GM19328 (cell line): ENCODE data around the gene CD82.
"Not testable (repeated sequence)": the region's sequence is repeated elsewhere in the genome, so short reads cannot be mapped to it uniquely, and the experiment has no call there.

Experiments
- ATAC-seq: cut with Tn5 transposase; IDR thresholded peaks from one replicate; pipeline ENCODE4 v1.9.1; 2021; ENCODE audit warnings: mild to moderate bottlenecking, moderate library complexity; ENCODE audit not compliant: unreplicated experiment

The CD82 gene

DNA sequence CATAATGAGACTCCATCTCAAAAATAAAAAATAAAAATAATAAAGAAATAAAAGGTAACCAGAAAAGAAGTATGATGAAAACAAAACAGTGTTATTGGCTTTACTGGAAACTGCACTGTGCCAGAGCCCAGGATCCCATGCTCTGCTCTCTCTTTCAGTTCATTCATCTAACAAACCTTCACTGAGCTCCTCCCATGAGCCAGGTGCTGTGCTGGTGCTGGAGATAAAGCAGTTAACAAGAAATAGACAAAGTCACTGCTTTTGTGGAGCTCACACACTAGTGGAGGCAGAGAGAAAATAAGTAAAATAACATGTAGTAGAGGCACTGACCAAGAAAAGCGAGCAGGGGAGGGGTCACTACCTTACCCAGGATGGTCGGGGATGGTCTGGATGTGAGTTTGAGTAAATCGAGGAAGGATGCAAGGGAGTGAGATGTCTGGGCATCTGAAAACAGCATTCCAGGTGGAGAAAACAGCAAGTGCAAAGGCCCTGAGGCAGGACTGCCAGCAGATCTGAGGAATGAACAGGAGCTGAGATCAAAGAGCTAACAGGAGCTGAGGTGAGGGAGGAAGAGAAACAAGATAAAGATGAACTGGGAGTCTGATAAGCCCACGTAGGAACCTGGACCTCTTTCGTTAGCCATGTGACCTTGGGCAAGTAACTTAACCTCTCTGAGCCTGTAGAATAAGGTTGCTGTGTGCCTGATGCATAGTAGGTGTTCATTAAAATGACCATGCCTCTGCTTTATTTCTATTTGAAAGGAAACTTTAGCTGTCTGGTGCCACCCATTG lies 31.3 kb upstream of the CD82 start:
- ATAC-seq: no peak

DNA sequence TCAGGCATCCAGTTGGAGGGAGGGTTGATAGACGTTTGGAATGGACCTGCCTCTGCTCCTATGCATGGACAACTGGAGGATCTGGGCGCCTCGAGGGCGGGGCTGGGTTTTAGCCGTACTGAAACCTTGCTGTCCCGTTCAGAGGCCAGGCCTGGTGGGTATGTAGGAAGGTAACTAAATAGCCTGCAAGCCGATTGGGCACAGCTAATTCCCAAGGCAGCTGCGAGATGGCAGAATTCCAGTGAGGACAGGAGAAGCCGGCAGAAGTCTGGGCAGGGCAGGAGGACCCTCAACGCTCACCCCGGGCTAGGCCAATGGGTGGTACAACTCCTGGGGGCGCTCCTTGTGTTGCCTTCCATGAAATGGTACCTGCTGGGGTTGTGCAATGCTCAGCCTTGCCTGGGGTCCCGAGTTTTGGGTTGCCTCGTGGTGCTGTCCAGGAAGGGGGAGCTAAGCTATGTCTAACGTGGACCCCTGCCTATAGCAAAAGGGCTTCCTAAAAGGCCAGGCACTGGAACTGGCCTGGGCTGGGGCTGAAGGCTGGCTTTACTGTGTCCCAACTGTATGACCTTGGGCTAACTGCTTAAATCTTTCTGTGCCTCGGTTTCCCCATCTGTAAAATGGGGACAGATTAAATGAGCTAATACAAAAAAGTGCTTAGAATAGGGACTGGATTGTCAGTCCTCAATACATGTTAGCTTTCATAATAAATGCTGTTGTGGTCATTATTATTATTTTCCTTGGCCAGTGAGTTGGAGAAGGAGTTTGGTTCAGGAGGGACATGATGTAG lies 30.1 kb upstream of the CD82 start:
- ATAC-seq: no peak

DNA sequence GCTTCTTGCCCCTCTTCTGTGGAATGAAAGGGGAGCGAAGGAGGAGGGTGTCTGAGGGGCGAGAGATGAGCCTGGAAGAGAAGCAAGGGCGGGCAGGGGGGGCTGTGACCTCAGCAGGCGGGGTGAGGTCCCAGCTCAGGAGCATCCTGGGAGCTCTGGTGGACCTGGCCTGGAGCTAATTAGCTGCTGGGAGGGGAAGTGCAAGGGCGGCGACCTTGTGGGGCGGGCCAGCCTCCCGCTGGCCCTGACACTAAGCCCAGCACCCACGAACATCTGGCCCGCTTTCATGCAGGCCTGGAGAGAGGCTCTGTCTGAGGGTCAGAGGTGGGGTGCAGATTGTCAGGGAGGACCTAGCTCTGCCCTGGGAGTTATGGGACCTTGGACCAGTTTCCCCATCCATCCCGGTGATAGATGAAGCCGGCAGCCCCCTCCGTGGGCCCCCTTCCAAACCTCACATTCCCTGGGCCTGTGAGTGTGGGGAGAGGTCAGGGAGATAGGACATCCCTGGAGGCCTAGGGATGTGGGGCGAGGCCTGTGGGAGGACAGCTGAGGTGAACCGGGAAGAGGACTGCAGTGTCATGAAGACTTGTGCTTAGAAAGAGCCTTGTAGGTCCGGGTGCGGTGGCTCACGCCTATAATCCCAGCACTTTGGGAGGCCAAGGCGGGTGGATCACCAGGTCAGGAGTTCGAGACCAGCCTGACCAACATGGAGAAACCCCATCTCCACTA lies 28.5 kb upstream of the CD82 start:
- ATAC-seq: no peak

DNA sequence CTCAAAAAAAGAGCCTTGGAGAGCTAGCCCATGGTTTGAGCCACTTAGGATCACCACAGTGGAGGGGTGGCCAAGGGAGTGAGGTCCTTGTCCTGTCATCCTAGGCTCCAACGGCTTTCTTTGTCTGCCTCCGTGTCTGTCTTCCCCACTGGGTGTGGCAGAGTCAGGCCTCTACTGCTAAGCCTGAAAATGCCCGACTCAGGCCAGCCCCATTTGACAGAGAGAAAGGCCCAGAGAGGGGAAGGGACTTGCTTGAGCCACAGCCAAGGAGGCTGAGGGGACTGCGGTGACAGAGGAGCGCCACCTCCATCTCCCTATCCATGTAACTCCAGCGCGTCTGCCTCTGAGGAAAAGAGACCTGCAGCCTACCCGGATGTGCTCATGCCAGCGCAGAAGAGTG lies 27.8 kb upstream of the CD82 start:
- no peak for ATAC-seq

DNA sequence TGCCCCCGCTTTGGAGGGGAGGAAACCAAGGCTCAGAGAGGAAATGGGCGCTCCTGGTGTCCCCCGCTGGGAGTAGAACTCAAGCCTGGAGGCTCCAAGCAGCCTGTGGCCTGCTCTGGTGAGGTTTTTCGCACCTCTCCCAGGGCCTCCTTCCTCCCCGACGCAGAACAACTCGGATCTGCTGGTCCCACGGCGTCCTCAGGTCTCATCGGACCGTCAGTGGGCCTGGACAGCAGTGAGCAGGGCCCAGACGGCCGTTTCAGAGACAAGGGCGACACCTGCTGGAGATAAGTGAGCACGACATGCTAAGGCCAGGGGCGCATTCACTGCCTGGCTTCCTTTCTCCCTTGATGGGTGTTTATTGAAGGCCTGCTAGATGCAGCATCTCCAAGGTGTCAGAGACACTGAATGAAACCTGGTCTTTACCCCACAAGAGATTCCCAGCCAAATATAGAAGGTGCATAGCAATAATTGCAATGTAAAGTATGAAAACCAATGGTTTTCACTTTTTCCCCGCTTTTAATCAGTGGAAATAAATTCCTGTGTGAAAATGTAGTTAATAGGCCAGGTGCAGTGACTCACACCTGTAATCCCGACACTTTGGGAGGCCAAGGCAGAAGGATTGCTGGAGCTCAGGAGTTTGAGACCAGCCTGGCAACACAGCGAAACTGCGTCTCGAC lies 26.9 kb upstream of the CD82 start:
- ATAC-seq: no peak

DNA sequence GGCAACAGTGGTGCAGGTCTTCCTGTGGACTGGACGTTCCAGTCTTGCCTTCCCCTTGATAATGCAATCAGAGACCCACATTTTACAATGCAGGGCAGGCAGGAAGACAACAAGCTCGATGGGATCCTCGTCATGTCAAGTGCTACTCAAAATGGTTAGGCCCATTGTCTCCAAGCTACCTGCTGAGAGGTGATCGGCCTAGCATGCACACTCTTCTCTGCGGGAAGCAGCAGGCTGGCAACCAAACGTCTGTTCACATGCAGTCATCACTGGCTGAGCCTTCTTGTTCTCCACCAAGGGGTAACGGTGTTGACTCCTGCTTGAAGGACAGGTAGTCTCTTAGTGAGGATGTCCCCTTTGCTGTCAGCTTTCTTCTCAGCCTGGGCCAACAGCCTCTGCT lies 25.5 kb upstream of the CD82 start:
- ATAC-seq: no peak

DNA sequence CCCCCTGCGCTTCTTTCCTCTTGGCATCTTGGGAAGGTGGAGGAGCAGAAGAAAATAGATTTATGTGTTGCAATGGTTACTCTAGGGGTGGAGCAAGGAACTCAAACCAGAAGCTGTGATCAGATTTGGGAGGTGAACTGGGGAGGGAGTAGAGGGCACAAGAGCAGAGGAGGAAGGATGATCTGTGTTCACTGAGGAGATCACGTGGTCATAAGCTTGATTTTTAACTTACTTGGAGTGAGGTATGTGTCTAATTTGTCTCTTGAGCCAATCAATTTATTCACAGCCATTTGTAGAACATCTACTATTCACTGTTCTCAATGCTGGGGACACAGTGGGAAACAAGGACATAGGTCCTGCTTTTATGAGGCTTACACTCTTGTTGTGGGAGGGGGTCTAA lies 24.8 kb upstream of the CD82 start:
- ATAC-seq: no peak

DNA sequence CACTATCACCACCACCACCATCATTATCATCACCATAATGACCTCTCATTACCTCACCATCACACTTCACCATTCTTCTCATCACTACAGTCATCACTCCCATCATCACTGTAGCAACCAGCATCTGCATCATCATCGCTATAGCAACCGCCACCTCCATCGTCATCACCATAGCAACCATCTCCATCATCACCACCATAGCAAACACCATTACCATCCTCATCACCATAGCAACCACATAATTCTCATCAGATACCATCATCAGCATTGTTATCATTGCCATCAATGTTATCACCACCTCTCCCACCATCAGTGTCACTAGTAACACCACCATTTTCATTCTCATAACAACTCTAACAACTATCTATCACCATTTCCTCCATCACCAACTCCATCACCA lies 23.1 kb upstream of the CD82 start:
- no peak for ATAC-seq

DNA sequence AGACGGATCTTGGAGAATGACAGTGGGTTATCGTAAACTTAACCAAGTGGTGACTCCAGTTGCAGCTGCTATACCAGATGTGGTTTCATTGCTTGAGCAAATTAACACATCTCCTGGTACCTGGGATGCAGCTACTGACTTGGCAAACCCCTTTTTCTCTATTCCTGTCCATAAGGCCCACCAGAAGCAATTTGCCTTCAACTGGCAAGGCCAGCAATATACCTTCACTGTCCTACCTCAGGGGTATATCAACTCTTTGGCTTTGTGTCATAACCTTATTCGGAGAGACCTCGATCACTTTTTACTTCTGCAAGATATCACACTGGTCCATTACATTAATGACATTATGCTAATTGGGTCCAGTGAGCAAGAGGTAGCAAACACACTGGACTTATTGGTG lies 18.5 kb upstream of the CD82 start:
- ATAC-seq: not testable (repeated sequence)

DNA sequence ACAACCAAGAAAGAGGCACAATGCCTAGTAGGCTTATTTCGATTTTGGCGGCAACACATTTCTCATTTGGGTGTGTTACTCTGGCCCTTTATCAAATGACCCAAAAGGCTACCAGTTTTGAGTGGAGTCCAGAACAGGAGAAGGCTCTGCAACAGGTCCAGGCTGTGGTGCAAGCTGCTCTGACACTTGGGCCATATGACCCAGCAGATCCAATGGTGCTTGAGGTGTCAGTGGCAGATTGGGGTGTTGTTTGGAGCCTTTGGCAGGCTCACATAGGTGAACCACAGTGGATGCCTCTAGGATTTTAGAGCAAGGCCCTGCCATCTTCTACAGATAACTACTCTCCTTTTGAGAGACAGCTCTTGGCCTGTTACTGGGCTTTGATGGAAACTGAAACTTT lies 17.9 kb upstream of the CD82 start:
- not testable (repeated sequence) for ATAC-seq

DNA sequence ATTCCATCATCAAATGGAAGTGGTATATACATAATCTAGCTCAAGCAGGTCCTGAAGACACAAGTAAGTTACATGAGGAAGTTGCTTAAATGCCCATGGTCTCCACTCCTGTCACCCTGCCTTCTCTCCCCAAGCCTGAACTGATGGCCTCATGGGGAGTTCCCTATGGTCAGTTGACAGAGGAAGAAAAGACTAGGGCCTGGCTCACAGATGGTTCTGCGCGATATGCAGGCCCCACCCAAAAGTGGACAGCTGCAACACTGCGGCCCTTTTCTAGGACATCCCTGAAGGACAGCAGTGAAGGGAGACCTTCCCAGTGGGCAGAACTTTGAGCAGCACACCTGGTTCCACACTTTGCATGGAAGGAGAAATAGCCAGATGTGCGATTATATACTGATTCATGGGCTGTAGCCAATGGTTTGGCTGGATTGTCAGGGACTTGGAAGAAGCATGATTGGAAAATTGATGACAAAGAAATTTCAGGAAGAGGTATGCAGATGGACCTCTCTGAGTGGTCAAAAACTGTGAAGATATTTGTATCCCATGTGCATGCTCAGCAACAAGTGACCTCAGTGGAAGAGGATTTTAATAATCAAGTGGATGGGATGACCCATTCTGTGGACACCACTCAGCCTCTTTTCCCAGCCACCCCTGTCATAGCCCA lies 17.3 kb upstream of the CD82 start:
- ATAC-seq: no peak

DNA sequence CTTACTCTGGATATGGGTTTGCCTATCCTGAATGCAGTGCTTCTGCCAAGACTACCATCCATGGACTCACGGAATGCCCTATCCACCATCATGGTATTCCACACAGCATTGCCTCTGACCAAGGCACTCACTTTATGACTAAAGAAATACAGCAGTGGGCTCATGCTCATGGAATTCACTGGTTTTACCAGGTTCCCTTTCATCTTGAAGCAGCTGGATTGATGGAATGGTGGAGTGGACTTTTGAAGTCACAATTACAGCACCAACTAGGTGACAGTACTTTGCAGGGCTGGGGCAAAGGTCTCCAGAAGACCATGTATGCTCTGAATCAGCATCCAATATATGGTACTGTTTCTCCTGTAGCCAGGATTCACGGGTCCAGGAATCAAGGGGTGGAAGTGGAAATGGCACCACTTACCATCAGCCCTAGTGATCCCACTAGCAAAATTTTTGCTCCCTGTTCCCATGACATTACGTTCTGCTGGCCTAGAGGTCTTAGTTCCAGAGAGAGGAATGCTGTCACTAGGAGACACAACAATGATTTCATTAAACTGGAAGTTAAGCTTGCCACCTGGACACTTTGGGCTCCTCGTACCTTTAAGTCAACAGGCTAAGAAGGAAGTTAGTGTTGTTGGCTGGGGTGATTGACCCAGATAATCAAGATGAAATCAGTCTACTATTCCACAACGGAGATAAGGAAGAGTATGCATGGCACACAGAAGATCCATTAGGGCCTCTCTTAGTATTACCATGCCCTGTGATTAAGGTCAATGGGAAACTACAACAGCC lies 16.3 kb upstream of the CD82 start:
- not testable (repeated sequence) for ATAC-seq

DNA sequence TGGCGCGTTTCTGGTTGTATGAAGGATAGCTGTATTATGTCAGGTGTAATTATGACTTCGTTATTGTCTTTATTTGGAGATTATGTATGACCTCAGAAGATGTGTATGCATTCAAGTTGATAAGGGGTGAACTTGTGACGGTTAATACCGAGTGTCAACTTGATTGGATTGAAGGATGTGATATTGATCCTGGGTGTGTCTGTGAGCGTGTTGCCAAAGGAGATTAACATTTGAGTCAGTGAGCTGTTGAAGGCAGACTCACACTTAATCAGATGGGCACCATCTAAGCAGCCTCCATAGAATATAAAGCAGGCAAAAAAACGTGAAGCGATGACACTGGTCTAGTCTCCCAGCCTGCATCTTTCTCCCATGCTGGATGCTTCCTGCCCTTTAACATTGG lies 15.3 kb upstream of the CD82 start:
- no peak for ATAC-seq

DNA sequence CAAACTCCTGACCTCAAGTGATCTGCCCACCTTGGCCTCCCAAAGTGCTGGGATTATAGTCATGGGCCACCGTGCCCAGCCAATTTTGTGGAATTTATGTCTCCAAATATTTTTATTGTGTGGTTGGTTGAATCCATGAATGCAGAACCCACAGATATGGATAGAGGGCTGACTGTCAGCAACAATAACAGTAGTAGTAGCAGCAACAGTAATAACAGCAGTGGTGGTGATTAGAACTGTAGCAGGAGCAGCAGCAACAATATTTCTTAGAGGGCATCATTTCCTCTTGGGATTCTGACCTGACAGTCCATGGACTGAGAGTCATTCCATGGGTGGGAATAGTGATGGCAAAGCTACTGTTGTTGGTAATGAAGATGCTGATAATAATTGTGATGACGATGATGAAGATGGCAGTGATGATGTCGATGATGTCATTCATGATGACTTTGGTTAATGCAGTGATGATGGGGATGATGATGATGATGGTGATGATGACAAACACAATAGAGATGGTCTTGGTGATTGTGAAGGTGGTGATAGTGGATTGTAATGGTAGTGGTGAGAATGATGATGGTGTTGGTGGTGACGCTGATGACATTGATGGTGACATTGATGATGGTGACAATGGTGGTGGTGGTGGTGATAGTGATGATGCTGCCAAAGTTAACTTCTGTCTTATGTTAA lies 13.9 kb upstream of the CD82 start:
- ATAC-seq: no peak

DNA sequence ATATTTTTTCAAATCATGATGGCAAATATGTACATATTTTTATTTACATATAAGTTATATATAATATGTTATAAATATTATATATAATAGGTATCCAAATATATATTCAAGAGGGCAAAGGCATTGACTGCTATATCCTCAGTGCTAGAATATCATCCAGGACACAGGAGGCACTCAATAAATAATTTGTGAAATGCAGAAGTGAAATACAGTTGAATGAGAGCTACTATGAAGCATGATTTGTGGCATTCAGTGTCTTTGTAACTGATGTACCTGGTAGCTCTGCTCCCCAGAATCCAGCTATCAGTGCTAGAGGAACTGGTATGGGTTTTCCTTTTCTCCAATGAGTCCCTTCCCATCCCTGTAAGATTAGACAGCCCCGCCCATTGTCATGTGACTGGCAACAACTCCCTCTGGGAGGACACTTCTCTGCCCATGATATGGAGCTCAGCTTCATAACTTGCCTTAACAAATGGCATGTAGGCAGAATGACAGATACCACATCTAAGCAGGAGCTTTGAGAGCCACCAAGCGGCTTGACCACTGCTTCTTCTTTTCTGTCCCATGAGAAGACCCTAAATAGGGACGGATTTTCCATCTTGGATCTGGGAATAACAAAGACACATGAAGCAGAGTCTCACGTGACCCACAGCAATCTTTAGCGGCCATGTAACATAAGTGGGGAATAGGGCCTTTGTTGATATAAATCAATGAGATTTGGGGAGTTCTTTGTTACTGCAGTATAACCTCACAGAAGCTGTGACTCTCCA lies 10.2 kb upstream of the CD82 start:
- ATAC-seq: no peak

DNA sequence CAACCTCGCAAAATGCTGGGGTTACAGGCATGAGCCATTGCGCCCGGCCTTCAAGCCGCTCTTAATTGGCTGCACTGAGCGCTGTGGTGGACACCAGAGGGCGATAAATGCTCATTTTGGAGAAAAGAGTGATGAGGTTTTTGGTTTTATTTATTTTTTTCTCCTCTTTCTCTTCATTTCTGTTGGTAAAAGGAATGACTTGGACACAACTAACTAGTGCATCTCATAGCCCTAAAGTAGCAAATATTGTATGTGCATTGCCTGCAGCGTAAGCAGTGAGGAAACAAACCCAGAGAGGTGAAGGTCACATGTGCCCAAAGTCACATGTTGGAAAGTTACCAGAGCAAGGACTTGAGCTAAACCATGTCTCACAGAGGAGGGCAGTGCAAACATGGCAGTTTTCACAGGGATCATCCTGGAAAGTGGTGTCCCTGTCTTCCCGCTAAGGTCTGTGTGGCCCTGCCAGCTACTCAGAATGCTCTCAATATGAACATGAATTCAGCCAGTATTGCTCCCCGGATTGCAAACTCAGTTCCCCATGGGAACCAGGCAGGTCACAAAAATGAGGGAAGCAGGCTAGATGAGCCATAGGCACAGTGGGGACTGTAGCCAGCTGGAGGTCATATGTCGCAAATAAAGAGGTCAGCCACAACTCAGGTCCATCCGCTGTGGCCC lies 8.6 kb upstream of the CD82 start:
- ATAC-seq: no peak

DNA sequence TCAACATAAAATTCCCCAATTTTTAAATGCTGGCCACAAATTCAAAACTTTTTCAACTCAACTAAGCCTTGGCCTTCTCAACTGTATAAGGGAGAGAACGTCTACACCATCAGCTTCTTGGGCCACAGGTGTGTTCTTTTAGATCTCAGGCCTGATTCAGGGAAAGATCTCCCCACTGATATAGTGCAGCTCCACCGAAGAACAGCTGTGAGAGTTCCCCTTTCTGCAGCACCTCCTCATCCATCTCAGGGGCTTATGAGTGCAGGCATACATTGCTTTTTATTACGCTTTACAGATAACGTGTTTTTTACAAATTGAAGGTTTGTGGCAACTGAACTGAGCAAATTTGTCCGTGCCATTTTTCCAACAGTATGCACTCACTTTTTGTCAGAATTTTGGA lies 8.0 kb upstream of the CD82 start:
- no peak for ATAC-seq
